EL (cell line): ENCODE measurements around the gene BOLL.
"Not testable (repeated sequence)": the region's sequence is repeated elsewhere in the genome, so short reads cannot be mapped to it uniquely, and the experiment has no call there.

Experiments used
- DNase-seq: peaks from one replicate; pipeline ENCODE4 v3.0.0-alpha.2; 2016

Gene BOLL

GRCh38 chr2:197784956-197785941, at the start of gene BOLL:
Gene BOLL, minus strand, starts transcription at chr2:197785319. Its CDS starts 3,469 bp downstream, at chr2:197781850.
- DNase-seq: no peak

- DNase-seq: not testable (repeated sequence)
Measured at GRCh38 chr2:197834771-197835170, 49.7 kb upstream of the BOLL start.

GRCh38 chr2:197828464-197829135, 43.5 kb upstream of the BOLL start:
- DNase-seq: no peak

GRCh38 chr2:197827618-197828017, 42.5 kb upstream of the BOLL start:
- DNase-seq: no peak

GRCh38 chr2:197822333-197822732, 37.2 kb upstream of the BOLL start:
- no peak for DNase-seq

GRCh38 chr2:197821550-197822289, 36.6 kb upstream of the BOLL start:
- no peak for DNase-seq

GRCh38 chr2:197814526-197814925, 29.4 kb upstream of the BOLL start:
- DNase-seq: no peak

GRCh38 chr2:197813093-197813787, 28.1 kb upstream of the BOLL start:
- DNase-seq: peak; percentile 58

- DNase-seq: no peak
Measured at GRCh38 chr2:197810491-197810890, 25.4 kb upstream of the BOLL start.

- DNase-seq: no peak
Measured at GRCh38 chr2:197810016-197810415, 24.9 kb upstream of the BOLL start.

- DNase-seq: no peak
Measured at GRCh38 chr2:197809064-197809463, 23.9 kb upstream of the BOLL start.

- DNase-seq: no peak
Measured at GRCh38 chr2:197805715-197806633, 20.9 kb upstream of the BOLL start.

GRCh38 chr2:197804758-197805714, 19.9 kb upstream of the BOLL start:
- DNase-seq: peak; percentile 14

GRCh38 chr2:197804049-197804757, 19.1 kb upstream of the BOLL start, which contains the start of gene PLCL1:
Gene PLCL1, plus strand, starts transcription at chr2:197804593.
- DNase-seq: peak; percentile 91

- peak; percentile 47 for DNase-seq
Measured at GRCh38 chr2:197803033-197803444, 17.9 kb upstream of the BOLL start.

- DNase-seq: no peak
Measured at GRCh38 chr2:197801033-197801432, 15.9 kb upstream of the BOLL start.

GRCh38 chr2:197800091-197800490, 15.0 kb upstream of the BOLL start:
- DNase-seq: no peak

GRCh38 chr2:197799068-197799467, 13.9 kb upstream of the BOLL start:
- DNase-seq: no peak

- DNase-seq: no peak
Measured at GRCh38 chr2:197798187-197798586, 13.1 kb upstream of the BOLL start.
